GM19372 (cell line): Measurements from ENCODE around the gene BTD.

Experiments used
- ATAC-seq: cut with Tn5 transposase; IDR thresholded peaks from one replicate; pipeline ENCODE4 v1.9.1; 2021; ENCODE audit warnings: mild to moderate bottlenecking, low read depth, moderate library complexity; ENCODE audit not compliant: unreplicated experiment

BTD gene, protein sequence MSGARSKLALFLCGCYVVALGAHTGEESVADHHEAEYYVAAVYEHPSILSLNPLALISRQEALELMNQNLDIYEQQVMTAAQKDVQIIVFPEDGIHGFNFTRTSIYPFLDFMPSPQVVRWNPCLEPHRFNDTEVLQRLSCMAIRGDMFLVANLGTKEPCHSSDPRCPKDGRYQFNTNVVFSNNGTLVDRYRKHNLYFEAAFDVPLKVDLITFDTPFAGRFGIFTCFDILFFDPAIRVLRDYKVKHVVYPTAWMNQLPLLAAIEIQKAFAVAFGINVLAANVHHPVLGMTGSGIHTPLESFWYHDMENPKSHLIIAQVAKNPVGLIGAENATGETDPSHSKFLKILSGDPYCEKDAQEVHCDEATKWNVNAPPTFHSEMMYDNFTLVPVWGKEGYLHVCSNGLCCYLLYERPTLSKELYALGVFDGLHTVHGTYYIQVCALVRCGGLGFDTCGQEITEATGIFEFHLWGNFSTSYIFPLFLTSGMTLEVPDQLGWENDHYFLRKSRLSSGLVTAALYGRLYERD

DNA sequence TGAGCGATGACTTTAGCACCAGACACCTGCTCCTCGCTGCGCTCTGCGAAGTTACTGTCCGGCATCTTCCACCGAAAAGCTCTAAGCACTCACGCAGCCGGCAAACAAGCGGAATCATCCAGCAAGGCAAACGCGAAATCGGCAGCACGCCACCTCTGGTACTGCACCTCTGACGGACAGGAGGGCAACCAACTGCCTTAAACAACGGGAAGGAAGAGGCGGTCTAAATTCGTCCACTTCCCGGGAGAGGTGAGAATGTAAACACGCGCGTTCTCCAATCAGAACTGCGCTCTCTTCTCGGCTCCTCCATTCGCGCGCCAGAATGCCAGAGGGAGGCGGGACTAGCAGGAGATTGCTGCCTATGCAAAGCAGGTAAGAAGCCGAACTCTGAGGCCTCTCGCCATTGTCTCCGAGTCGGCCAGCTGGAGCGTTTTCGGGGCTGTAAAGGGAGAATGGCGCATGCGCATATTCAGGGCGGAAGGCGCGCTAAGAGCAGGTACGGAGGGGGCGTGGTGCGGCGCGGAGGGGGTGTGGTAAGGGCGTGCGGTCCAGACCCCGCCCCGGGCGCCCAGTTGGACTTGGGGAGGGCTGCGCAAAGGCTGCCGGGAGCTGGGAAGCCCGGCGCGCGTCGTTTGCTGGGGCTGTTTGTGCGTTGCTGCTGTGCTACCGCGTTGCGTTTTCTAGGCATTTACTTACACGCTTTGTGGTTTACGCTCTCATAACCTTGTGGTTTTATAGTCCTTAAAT lies at the start of gene BTD, which contains the start of gene HACL1:
Gene BTD, plus strand, starts transcription at position 347 of the 747 bp plus-strand sequence. CDS start 33,695 bp downstream, outside the sequence.
Gene HACL1, minus strand, starts transcription at position 171 of the 747 bp plus-strand sequence. Its CDS starts 106 bp downstream, at position 65.
- ATAC-seq: peak; percentile 92

DNA sequence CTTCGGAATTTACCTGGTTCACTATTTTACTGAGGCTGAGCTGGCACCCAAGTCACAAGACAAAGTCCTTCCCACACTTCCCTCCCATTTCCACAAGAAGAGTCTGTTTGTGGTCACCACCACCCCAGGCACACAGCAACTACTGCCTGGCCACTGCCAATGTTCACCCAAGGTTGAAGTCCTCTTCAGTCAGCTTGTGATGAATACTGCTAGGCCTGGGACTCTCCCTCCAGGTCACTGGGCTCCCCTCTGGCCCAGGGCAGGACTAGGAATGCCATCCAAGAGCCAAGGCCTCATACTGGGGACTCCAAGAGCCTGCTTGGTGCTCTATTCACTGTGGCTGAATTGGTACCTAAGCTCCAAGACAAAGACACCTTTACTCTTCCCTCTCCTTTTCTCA lies 49.6 kb upstream of the BTD start:
- no peak for ATAC-seq

DNA sequence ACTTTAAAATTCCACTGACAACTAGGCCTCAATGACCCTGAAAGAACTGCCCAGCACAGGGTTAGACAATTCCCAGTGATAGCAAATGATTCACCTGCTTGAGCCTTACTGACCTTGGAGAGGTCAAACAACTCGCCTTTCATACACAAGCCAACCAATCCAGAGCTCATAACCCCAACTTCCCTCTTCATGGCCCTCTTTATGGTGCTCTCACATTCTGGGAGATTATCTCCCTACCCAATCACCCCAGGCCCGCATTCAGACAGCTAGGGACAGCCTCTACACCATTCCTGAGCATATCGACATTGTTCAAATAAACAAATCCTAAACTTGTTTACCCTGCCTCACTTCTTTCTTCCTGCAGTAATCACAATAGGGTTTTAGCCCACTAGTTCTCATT lies 47.8 kb upstream of the BTD start:
- ATAC-seq: no peak

DNA sequence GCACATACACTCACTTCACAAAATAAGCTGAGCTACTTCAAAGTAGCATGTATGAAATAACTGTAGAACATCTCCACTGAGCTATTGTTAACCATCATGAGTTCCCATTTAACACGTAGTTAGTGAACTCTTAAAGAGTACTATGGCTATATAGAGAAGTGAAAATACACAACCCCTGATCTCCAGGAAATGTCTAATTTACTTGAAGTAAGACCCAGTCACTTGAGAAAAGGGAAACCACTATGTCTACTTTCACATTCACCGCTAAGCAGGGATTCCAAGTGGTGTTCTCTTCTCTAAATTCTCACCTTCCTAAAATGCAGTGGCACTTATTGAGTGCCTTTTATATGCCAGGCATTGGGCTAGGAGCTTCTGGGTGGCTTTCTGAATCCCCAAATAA lies 45.0 kb upstream of the BTD start:
- ATAC-seq: peak; percentile 82

DNA sequence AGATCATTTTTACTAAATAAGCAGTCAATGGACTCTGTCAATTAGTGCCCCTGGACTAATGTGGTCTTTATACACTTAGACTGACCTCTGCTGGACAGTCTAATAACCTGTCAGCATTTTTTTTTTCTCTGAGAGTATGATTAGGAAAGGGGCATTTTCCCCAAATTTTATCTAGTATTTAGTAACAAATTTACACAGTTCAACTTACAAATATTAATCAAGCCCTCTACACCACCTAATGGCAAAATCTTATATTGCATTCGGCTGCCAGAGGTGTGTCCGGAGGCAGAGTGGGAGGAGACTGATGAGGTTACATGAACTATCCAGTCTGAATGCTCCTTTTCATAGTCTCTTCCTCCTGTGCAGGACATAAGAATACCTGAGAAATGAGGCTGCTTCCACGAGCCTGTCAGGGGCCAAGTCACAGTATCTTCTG lies 44.0 kb upstream of the BTD start:
- peak; percentile 63 for ATAC-seq

DNA sequence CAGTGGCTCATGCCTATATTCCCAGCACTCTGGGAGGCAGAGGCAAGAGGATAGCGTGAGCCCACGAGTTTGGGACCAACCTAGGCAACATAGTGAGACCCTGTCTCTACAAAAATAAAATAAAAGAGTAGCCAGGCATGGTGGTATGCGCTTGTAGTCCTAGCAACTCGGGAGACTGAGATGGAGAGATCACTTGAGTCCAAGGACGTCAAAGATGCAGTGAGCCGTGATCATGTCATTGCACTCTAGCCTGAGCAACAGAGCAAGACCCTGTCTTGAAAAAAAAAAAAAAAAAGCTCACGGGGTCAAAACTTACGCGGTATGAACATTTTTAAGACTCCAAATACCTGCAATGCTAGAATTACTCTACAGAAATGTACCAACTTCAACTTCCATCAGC lies 43.0 kb upstream of the BTD start:
- no peak for ATAC-seq

DNA sequence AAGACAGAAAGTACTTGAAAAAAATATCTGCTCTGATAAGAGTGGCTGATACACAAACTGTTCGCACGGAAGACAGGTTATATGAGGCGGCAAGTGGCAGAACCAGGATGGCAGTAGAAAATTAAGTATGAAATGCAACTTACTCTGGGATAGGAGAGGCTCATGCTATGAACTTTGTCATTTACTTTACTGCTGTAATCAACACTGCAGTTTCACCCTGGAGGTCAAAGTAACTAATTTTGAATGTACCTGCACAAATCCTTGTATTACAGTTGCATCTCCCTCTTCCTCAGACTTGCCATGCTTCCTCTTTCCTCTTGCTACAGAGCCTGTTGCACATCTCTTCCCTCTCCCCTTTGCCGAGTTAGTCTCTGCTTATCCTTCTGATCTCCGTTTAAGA lies 39.0 kb upstream of the BTD start:
- ATAC-seq: no peak

DNA sequence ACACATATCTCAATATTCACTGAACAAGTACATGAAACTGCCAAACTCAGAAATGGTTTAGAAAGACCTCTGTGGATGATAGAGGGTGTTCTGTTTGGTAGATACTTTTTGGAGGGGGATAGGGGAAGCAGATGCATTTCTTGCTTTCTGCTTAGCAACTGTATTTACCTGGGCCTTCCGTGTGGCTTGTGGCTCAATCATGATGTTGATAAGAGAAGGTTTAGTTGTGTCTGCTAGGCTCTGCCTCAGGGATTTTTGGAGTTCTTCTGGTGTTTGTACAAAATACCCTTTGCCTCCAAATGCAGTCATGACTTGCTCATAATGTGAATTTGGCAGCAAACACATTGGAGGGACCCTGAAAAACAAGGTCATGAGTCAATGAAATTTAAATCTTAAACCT lies 38.4 kb upstream of the BTD start:
- no peak for ATAC-seq

DNA sequence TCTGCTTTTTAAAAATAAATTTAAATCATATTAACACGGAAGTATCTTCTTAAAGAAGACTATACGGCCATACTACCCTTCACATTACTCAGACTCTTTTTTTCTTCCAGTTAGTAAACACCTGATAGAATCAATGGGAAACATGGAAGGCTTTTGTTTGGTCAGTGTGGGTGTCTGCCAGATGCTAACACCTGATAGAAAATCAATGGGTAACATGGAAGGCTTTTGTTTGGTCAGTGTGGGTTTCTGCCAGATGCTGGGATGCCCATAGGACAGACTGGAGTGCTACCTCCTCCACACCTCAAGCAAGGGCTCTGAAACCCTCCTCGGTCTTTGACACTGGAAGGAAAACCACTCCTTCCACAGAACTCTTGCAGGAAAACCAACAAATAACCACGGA lies 29.4 kb upstream of the BTD start:
- no peak for ATAC-seq

DNA sequence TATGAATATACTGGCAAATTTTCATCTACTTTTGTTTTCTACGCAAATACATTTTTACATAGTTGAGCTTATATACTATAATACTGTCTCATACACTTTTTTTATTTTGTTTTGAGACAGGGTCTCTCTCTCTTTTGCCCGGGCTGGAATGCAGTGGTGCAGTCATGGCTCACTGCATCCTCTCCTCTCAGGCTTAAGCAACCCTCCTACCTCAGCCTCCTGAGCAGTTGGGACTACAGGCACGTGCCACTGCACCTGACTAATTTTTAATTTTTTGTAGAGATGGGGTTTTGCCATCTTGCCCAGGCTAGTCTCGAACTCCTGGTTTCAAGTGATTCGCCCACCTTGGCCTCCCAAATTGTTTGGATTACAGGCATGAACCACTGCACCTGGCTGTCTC lies 26.1 kb upstream of the BTD start:
- ATAC-seq: no peak

DNA sequence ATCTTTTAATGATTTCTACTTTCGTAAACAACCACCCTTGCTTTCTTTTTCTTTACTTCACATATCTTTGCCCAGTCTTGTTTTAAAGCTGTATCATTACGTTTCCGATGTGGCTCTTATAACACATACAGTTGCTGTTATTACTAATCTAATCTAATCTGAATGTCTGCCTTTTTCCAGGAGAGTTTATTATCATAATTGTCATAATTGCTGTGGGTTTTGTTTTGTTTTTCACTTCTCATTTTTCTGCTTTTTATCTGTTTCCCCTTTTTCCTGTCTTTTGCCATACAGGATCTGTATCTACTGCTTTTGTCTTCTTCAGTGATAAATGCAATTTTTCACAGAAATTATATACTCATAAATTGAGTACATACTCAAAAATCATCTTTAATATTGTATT lies 25.1 kb upstream of the BTD start:
- no peak for ATAC-seq

DNA sequence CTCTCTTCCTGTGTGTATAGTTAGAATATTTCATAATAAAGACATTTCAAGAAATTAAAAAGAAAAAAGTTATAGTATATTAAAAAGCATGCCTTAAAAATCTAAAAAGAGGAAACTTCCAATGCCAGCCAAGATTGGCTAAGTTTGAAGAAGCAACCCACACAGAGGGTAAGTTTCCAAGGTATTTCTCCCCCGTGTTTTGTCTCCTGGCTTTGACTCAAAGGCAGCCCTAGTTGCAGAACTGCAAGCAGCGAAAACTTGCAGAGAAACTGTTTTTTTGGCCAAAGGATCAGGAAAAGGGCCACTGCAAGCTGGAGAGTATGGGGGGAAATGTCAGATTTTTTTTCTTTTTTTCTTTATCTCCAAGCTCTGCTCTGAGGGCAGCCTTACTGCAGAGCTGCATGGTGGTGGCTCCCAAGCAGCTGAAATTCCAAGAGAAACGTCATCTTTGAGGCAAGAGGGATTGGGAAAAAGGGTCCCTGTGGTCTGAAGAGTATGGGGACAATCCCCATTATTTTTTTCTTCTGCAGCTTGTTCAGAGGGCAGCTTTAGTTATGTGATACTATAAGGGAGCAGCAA lies 23.2 kb upstream of the BTD start:
- no peak for ATAC-seq

DNA sequence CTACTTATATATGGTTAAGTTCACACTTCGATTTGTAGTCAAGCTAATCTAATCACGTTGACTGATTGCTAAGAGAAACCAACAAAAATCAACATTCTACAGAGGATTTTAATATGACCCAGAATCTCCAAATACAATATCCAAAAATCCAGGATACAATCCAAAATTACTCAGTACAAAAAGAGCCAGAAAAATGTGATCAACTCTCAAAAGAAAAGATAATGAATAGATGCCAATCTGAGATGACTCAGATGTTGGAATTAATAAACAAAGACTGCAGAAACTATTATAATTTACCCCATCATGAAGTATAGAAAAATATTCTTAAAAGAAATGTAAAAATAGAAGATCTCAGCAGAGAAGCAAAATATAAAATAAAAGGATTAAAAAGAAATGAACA lies 22.5 kb upstream of the BTD start:
- ATAC-seq: no peak

DNA sequence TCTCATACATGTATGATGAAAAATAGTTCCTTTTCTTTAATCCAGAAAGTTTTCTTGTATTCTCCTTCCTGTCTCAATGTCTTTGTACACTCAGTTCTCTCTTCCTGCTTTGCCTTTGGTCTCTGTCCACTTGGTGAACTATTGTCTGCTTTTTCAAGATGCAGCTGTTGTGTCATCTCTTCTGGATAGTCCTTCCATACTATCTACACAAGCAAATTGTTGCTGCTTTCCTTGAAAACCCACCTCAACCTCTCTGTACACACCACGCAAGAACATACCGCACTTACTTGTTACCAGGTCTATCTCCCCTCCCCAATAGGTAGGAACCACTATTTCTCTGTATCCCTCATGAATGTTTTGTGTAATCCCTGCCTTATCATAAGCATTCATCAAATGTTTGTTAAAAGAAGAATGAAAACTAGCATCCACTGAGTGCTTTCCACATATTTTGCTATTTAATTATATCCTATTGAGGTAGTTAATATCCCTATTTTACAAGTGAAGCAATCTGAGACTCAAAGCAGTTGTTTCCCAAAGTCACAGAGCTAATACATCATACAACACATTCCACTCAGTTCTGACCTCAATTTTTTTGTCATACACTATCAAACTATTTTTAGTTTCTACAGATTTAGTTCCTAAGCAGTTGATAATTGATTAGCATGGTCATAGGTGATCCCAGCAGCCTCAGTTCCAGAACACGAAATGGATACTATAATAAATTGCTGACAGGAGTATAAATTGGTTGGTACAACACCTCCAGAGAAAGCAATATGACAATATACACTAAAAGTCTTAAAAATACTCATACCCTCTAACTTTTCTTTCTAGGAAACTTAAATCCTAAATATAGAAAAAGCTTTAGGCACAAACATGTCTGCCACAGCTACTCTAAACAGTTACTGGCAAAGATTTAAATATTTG lies 19.8 kb upstream of the BTD start:
- ATAC-seq: no peak

DNA sequence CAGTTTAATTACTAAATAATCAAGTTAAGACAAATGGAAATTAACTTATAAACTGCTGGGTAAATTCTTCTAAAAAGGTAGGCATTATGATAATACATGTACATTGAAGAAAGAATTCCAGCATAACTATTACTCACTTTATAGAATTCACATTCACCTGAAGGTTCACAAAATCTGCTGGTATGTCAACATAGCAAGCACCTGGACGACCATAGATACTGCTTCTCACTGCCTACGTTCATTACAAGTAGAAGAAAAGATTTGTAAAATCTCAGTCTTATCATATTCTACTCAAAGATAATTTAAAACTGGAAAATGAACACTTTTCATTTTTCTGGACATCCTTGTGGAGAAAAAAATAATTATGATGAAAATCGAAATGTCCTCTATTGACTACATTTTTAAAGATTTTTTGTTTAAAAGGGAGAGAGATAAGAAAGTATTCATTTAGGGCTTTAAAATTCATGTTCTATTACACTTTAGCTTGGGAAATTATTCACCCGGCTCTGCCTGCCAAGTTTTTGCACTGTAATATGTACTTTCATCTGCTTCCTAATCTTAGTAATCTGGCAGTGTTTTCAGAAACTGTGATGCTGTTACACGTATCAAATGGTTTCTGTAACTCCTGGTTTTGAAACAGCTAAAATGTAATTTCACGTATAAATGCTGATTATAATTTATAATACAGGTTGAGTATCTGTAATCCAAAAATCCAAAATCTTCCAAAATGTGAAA lies 16.3 kb upstream of the BTD start:
- no peak for ATAC-seq

DNA sequence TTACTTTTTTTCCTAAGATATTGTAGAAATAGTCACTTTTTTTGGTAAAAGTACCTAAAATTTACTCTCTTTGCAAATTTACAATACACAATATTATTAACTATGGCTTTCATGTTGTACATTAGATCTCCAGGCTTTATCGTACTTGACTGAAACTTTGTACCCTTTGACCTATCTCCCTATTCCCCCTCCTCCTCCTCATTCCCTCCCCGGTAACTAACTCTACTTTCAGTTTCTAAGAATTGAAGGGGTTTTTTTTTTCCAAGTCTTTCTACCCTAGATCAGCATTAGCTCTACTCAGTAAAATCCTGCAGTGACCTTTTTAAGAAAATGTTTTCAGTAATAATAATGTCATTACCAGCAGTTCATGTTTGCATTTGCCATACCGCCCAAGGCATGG lies 10.3 kb upstream of the BTD start:
- ATAC-seq: no peak

DNA sequence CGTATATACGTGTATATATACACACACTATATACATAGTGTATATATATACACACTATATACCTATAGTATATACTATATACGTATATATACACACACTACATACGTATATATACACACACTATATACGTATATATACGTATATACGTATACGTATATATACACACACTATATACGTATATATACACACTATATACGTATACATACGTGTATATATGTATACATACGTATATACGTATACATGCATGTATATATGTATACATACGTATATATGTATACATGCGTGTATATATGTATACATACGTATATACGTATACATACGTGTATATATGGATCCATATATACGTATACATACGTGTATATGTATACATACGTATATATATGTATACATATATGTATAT lies 9.6 kb upstream of the BTD start:
- no peak for ATAC-seq

DNA sequence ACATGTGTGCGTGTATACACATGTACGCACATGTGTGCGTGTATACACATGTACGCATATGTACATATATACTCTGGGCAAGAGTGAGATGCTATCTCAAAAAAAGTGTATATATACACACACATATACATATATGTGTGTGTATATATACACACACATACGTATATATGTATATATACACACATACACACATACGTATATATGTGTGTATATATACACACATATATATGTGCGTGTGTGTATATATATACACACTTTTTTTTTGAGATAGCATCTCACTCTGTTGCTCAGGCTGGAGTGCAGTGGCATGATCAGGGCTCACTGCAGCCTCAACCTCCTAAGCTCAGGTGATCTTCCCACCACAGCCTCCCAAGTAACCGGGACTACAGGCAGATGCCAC lies 8.6 kb upstream of the BTD start:
- ATAC-seq: no peak

DNA sequence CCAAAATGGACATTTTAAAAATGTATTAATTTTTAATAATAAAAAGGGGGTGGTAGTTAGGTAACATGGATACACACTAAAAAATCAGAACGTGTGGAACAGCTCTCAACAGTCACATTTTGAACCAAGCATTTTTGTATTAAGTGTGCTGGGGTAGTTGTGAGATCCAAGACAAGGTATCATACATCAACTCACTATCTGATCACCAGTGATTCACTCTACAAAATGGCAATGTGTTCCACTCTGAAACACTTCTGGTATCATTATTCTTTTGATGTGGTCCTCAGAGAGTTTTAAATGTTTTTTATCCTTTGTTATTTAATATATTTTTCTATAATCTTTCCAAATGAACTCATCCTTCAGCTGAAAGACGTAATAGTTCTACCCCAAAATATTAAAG lies 5.6 kb upstream of the BTD start:
- ATAC-seq: no peak

DNA sequence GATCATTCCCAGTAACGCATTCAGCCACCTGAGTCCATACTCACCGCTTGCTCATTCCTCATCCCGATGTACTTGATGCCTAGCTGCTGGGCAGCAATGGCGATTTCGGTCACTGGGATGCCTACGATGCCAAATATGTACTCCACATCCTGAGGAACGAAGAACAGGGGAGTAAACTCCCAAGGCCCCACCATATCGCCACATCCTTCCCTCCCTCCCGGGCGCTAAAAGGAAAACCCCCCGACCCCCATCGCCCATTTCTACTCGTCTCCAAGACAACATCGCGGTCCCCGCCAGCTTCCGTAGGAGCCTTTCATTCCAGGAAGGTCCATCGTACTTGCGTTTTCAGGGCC lies 523 bp upstream of the BTD start:
- ATAC-seq: peak; percentile 7
